HL-60 (cell line): Measurements from ENCODE around the gene SLC35F3.

Experiments used
- GABPA ChIP-seq: IDR thresholded peaks from 2 replicates; pipeline ENCODE4 v1.6.1; 2012; ENCODE audit warnings: low read depth
- SPI1 ChIP-seq: IDR thresholded peaks from 2 replicates; pipeline ENCODE4 v1.6.1; 2012; ENCODE audit warnings: low read depth, mild to moderate bottlenecking, borderline replicate concordance
- TF ChIP-seq, protein P1 (sequence below): IDR thresholded peaks from one replicate; pipeline ENCODE4 v1.5.1; 2011; ENCODE audit warnings: low read length, control low read depth, inconsistent platforms; ENCODE audit not compliant: insufficient read depth
- TF ChIP-seq, protein P2 (sequence below): IDR thresholded peaks from 2 replicates; pipeline ENCODE4 v1.6.1; 2012; ENCODE audit warnings: low read depth; ENCODE audit not compliant: insufficient replicate concordance

DNA sequence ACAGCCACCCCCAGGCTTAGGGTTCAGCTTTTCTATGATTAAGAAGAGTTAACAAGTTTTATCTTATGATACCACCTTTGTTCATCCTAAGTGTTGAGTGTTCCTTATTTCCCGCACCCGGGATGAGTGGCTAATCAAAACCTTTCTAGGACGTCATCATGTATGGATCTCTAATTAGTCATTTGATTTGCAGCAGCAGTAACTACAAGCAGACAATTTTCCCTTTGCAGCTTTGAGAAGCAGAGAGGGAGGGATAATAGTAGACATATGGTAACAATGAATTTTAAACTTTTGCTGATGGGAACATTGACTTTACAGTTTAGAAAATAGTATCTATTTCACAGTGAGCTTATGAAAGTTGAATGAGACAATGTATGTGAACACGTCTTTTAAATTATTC is 30.8 kb upstream of the SLC35F3 start:
- TF ChIP-seq, protein P1, sequence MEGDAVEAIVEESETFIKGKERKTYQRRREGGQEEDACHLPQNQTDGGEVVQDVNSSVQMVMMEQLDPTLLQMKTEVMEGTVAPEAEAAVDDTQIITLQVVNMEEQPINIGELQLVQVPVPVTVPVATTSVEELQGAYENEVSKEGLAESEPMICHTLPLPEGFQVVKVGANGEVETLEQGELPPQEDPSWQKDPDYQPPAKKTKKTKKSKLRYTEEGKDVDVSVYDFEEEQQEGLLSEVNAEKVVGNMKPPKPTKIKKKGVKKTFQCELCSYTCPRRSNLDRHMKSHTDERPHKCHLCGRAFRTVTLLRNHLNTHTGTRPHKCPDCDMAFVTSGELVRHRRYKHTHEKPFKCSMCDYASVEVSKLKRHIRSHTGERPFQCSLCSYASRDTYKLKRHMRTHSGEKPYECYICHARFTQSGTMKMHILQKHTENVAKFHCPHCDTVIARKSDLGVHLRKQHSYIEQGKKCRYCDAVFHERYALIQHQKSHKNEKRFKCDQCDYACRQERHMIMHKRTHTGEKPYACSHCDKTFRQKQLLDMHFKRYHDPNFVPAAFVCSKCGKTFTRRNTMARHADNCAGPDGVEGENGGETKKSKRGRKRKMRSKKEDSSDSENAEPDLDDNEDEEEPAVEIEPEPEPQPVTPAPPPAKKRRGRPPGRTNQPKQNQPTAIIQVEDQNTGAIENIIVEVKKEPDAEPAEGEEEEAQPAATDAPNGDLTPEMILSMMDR: no peak
- TF ChIP-seq, protein P2, sequence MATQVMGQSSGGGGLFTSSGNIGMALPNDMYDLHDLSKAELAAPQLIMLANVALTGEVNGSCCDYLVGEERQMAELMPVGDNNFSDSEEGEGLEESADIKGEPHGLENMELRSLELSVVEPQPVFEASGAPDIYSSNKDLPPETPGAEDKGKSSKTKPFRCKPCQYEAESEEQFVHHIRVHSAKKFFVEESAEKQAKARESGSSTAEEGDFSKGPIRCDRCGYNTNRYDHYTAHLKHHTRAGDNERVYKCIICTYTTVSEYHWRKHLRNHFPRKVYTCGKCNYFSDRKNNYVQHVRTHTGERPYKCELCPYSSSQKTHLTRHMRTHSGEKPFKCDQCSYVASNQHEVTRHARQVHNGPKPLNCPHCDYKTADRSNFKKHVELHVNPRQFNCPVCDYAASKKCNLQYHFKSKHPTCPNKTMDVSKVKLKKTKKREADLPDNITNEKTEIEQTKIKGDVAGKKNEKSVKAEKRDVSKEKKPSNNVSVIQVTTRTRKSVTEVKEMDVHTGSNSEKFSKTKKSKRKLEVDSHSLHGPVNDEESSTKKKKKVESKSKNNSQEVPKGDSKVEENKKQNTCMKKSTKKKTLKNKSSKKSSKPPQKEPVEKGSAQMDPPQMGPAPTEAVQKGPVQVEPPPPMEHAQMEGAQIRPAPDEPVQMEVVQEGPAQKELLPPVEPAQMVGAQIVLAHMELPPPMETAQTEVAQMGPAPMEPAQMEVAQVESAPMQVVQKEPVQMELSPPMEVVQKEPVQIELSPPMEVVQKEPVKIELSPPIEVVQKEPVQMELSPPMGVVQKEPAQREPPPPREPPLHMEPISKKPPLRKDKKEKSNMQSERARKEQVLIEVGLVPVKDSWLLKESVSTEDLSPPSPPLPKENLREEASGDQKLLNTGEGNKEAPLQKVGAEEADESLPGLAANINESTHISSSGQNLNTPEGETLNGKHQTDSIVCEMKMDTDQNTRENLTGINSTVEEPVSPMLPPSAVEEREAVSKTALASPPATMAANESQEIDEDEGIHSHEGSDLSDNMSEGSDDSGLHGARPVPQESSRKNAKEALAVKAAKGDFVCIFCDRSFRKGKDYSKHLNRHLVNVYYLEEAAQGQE: no peak
- TF ChIP-seq GABPA: no peak
- no peak for TF ChIP-seq SPI1
